Smooth muscle cell (in vitro differentiated cells): ENCODE results near the gene GREB1L. TPM values are rescaled to one million over a fixed set of nuclear protein-coding genes. Genes with fewer than 3 reads are reported as not detected.

ENCODE experiments used
- DNase-seq: peaks from one replicate; lab custom pipeline; 2025; ENCODE audit not compliant: unreplicated experiment; lab: John Stamatoyannopoulos, UW
- H2AFZ ChIP-seq: fragments of 200-600 bp; sonication (generic); 2 replicates; pipeline ENCODE4 v1.6.0; 2016; ENCODE audit warnings: antibody characterized with exemption, low read depth, mild to moderate bottlenecking
- H3F3A ChIP-seq: fragments of 200-600 bp; sonication (generic); 2 replicates; pipeline ENCODE4 v1.6.0; 2017; ENCODE audit warnings: antibody characterized with exemption, low read depth
- H3K27ac ChIP-seq: fragments of 200-600 bp; sonication (generic); 2 replicates; pipeline ENCODE4 v1.5.1; 2016; ENCODE audit warnings: low read depth, mild to moderate bottlenecking
- H3K27me3 ChIP-seq: fragments of 200-600 bp; sonication (generic); 2 replicates; pipeline ENCODE4 v1.6.1; 2016; ENCODE audit warnings: low read depth, mild to moderate bottlenecking
- H3K36me3 ChIP-seq: fragments of 200-600 bp; sonication (generic); 2 replicates; pipeline ENCODE4 v1.5.1; 2016; ENCODE audit warnings: low read depth
- H3K4me1 ChIP-seq: fragments of 200-600 bp; sonication (generic); 2 replicates; pipeline ENCODE4 v1.5.1; 2016; ENCODE audit warnings: low read depth
- H3K4me2 ChIP-seq: fragments of 200-600 bp; sonication (generic); 2 replicates; pipeline ENCODE4 v1.6.0; 2016; ENCODE audit warnings: mild to moderate bottlenecking
- H3K4me3 ChIP-seq: fragments of 200-600 bp; sonication (generic); 2 replicates; pipeline ENCODE4 v1.5.1; 2016; ENCODE audit warnings: mild to moderate bottlenecking
- H3K79me2 ChIP-seq: fragments of 200-600 bp; sonication (generic); 2 replicates; pipeline ENCODE4 v1.6.0; 2016; ENCODE audit warnings: low read depth, mild to moderate bottlenecking
- H3K9ac ChIP-seq: fragments of 200-600 bp; sonication (generic); 2 replicates; pipeline ENCODE4 v1.6.0; 2016; ENCODE audit warnings: low read depth
- H3K9me3 ChIP-seq: fragments of 200-600 bp; sonication (generic); replicated peaks from 2 replicates; pipeline ENCODE4 v1.5.1; 2016; ENCODE audit warnings: low read depth
- H4K20me1 ChIP-seq: fragments of 200-600 bp; sonication (generic); 2 replicates; pipeline ENCODE4 v1.6.0; 2016; ENCODE audit warnings: low read depth
- WGBS: methylation state at CpG from one replicate; pipeline ENCODE4 v1.1.7; 2016; ENCODE audit warnings: low lambda C conversion rate; 5-methylcytosine and 5-hydroxymethylcytosine counted together
- polyA plus RNA-seq: library from polyadenylated mRNA; unstranded; fragments of >200 nt; fragmentation: Nextera tagmentation; extraction: Ambion mirVana; gene quantifications from 2 replicates; pipeline ENCODE4 v1.2.1, GENCODE V29; 2016
- total RNA-seq: library from RNA; depleted of rRNA; stranded (reverse); fragments of >200 nt; gene quantifications from 2 replicates; pipeline ENCODE4 v1.2.3, GENCODE V29; 2014
- TF ChIP-seq, protein P1 (sequence below): fragments of 200-600 bp; sonication (generic); IDR thresholded peaks from 2 replicates; pipeline ENCODE4 v1.5.1; 2017; ENCODE audit warnings: borderline replicate concordance, mild to moderate bottlenecking, antibody characterized with exemption; ENCODE audit not compliant: insufficient read depth, poor library complexity, severe bottlenecking

Gene GREB1L
- total and polyA plus RNA-seq, 2 experiments from 2014 or later: 4.0 to 15.3 TPM

- Histone ChIP-seq H3F3A (no peaks in the 10 kb centered on the region), H3K27ac (no peak overlapping the region), H3K9ac (no peak overlapping the region), H4K20me1 (peaks cover 34% of the 10 kb centered on the region), H3K36me3 (no peaks in the 10 kb centered on the region), H3K9me3 (no peaks in the 10 kb centered on the region), H2AFZ (no peak overlapping the region), H3K4me2 (no peak overlapping the region), H3K4me1 (peaks cover 76% of the 10 kb centered on the region), H3K27me3 (no peaks in the 10 kb centered on the region), H3K79me2 (peaks cover 19% of the 10 kb centered on the region), H3K4me3 (no peak overlapping the region)
- WGBS: 15% methylated on average over 2 of the region's 2 CpGs
- TF ChIP-seq, protein P1, sequence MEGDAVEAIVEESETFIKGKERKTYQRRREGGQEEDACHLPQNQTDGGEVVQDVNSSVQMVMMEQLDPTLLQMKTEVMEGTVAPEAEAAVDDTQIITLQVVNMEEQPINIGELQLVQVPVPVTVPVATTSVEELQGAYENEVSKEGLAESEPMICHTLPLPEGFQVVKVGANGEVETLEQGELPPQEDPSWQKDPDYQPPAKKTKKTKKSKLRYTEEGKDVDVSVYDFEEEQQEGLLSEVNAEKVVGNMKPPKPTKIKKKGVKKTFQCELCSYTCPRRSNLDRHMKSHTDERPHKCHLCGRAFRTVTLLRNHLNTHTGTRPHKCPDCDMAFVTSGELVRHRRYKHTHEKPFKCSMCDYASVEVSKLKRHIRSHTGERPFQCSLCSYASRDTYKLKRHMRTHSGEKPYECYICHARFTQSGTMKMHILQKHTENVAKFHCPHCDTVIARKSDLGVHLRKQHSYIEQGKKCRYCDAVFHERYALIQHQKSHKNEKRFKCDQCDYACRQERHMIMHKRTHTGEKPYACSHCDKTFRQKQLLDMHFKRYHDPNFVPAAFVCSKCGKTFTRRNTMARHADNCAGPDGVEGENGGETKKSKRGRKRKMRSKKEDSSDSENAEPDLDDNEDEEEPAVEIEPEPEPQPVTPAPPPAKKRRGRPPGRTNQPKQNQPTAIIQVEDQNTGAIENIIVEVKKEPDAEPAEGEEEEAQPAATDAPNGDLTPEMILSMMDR: no peak
- DNase-seq: no peak
Measured at GRCh38 chr18:21264651-21265050, 22.6 kb downstream of the GREB1L start.

DNA sequence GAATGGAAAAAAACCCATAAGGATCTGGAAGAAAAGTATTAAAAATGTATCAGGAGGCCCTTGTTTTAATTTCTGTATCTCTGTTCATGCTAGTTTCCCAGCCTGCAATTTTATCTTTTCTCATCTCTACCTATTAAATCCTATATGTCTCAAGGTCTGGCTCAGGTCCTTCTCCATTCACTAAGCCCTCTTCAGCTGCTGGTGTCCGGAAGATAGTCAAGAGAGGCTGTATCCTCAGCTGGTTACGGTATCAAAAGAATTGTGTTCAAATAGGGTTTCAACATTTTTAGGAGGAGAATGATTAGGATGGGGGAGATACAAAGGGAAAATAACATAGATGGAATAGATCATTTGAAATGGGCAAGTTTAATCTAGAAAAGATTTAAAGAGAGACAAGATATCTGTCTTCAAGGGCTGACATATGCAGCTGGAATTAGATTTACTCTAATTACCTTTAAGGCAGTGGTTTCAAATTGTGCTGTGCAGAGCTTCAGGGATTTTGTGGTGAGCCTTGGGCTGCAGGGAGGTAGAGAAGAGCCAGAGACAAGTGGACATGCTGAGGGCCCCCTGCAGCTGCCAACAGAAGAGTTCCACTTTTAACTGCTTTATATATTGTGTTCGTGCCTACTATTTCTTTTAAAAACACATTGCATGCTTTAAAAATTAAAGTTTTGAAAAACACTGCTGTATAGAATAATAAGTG lies 24.1 kb downstream of the GREB1L start:
- Histone ChIP-seq H3K9me3 (no peaks in the 10 kb centered on the region), H3K4me2 (no peak overlapping the region), H3K27ac (no peak overlapping the region), H3K36me3 (no peaks in the 10 kb centered on the region), H3K9ac (no peak overlapping the region), H3F3A (peaks cover 4% of the 10 kb centered on the region), H3K4me1 (peaks cover 74% of the 10 kb centered on the region), H4K20me1 (peaks cover 44% of the 10 kb centered on the region), H3K27me3 (no peaks in the 10 kb centered on the region), H3K79me2 (peaks cover 11% of the 10 kb centered on the region), H3K4me3 (no peak overlapping the region), H2AFZ (no peak overlapping the region)
- TF ChIP-seq, protein P1: no peak
- 72% methylated on average over 3 of the region's 3 CpGs for WGBS
- no peak for DNase-seq

DNA sequence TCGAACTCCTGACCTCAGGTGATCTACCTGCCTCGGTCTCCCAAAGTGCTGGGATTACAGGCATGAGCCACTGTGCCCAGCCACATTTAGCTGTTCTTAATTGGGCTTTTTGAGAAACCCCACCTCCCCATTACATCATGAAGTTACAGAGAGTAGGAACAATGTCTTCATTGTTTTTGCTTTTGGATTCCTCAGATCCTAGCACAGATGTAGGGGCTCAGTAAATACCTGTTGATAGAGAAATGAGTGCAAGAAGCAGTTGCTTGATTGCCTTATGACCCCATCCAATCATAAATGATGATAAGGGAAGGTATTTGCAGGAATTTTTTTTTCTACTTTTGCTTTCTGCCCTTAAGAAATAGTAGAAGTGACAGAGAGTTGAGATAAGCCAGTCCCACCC lies 25.4 kb downstream of the GREB1L start:
- no peaks in the 10 kb centered on the region for H3K27me3 ChIP-seq
- no peaks in the 10 kb centered on the region for H3K36me3 ChIP-seq
- no peak overlapping the region for H3K9ac ChIP-seq
- no peak overlapping the region for H3K4me2 ChIP-seq
- no peaks in the 10 kb centered on the region for H3K9me3 ChIP-seq
- peaks cover 5% of the 10 kb centered on the region for H3K79me2 ChIP-seq
- DNase-seq: no peak
- no peak overlapping the region for H2AFZ ChIP-seq
- no peak overlapping the region for H3K4me3 ChIP-seq
- H3F3A ChIP-seq: peaks cover 4% of the 10 kb centered on the region
- peaks cover 61% of the 10 kb centered on the region for H3K4me1 ChIP-seq
- peaks cover 44% of the 10 kb centered on the region for H4K20me1 ChIP-seq
- TF ChIP-seq, protein P1: no peak
- WGBS: 96% methylated on average over 2 of the region's 2 CpGs
- no peak overlapping the region for H3K27ac ChIP-seq

DNA sequence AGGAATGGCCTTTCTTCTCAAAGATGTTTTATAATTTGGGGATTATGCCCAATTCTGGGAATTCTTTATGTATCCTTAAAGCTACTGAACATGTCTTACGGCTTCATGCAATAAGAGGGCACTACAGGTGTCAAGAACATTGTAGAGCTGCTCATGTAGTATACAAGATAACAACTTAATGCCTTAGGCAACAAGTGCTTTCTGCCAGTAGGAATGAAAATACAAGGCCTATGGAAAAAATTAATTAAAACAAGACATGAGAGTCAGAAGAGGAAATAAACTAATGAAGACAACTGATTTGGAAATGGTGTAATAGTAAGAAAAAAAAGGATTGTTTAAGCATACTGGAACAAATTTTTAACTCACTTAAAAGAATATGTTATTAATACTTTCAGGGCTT lies 27.3 kb downstream of the GREB1L start:
- 5% methylated on average over 1 of the region's 1 CpG for WGBS
- Histone ChIP-seq H3K9ac (no peak overlapping the region), H3K36me3 (no peaks in the 10 kb centered on the region), H2AFZ (no peak overlapping the region), H3K79me2 (peaks cover 3% of the 10 kb centered on the region), H3K27me3 (no peaks in the 10 kb centered on the region), H3F3A (peaks cover 4% of the 10 kb centered on the region), H4K20me1 (peaks cover 44% of the 10 kb centered on the region), H3K4me3 (no peak overlapping the region), H3K27ac (no peak overlapping the region), H3K4me1 (peaks cover 41% of the 10 kb centered on the region), H3K4me2 (no peak overlapping the region), H3K9me3 (no peaks in the 10 kb centered on the region)
- no peak for DNase-seq
- TF ChIP-seq, protein P1: no peak
